Measurements from ENCODE around the gene PCDHA10.

PCDHA10 gene

DNA sequence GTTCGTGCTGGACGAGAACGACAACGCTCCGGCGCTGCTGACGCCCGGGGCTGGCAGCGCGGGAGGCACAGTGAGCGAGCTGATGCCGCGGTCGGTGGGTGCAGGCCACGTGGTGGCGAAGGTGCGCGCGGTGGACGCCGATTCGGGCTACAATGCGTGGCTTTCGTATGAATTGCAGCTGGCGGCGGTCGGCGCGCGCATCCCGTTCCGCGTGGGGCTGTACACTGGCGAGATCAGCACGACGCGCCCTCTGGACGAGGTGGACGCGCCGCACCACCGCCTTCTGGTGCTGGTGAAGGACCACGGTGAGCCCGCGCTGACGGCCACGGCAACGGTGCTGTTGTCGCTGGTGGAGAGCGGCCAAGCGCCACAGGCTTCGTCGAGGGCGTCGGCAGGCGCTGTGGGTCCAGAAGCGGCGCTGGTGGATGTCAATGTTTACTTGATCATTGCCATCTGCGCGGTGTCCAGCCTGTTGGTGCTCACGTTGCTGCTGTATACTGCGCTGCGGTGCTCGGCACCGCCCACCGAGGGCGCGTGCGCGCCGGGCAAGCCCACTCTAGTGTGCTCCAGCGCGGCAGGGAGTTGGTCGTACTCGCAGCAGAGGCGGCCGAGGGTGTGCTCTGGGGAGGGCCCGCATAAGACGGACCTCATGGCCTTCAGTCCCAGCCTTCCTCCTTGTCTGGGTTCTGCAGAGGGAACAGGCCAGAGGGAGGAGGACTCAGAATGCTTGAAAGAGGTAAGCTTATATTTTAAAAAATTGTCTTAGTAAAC, 28.4 kb downstream of the PCDHA10 start:
- no peak for DNase-seq

DNA sequence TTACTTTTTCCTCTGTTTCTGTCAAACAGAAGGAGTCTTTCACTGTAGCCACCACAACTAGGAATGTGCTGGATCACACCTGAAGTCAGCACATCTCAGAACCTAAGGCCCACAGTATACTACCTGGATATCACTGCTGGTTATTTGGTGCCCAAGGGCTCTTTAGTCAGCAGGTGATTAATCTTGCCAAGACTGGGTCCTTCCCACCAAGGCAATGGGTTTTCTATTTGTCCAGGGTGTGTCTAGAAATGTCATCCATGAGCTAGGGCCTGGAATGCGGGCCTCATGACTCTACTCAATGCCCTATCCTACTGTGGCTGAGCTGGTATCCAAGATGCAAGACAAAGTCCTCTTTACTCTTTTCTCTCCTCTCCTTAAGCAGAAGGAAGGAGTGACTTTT, 60.6 kb downstream of the PCDHA10 start:
- DNase-seq = no peak
